Muscle of leg (tissue), 16 donors: ENCODE results near the gene CDK5RAP1. TPM values are rescaled to one million over a fixed set of nuclear protein-coding genes. Genes with fewer than 3 reads are reported as not detected.

Experiments
- DNase-seq: peaks from one replicate; pipeline ENCODE4 v3.0.0; 2013
- H3K27ac ChIP-seq: one replicate; pipeline ENCODE4 v1.5.1; 2013; ENCODE audit warnings: mild to moderate bottlenecking, low read length, control low read depth
- H3K27me3 ChIP-seq: one replicate; pipeline ENCODE4 v1.6.1; 2013; ENCODE audit warnings: low read length; ENCODE audit not compliant: control insufficient read depth, insufficient read depth
- H3K36me3 ChIP-seq: one replicate; pipeline ENCODE4 v1.6.1; 2013; ENCODE audit warnings: low read length; ENCODE audit not compliant: control insufficient read depth, insufficient read depth
- H3K4me1 ChIP-seq: one replicate; pipeline ENCODE4 v1.6.1; 2013; ENCODE audit warnings: low read length; ENCODE audit not compliant: control insufficient read depth, insufficient read depth
- H3K4me3 ChIP-seq: one replicate; pipeline ENCODE4 v1.5.1; 2013; ENCODE audit warnings: low read length, control low read depth
- H3K9me3 ChIP-seq: replicated peaks from 2 replicates; pipeline ENCODE4 v1.6.1; 2013; ENCODE audit warnings: low read depth, low read length; ENCODE audit not compliant: control insufficient read depth
- WGBS: methylation state at CpG from one replicate; pipeline ENCODE4 v1.1.5; 2013; ENCODE audit warnings: missing lambda C conversion rate; ENCODE audit not compliant: insufficient coverage; 5-methylcytosine and 5-hydroxymethylcytosine counted together
- long read RNA-seq, 11 donors: transcript quantifications; one replicate each; lab custom pipeline, GENCODE V29; 2026
- polyA plus RNA-seq, 8 donors: library from polyadenylated mRNA; unstranded; fragments of 120-200 nt; gene quantifications; one replicate each; pipeline versions ENCODE4 v1.2.1 to v1.2.3, GENCODE V29; 2013; ENCODE audit warnings: inconsistent platforms in 1 of 8, low replicate concordance in 1 of 8; ENCODE audit not compliant: insufficient read length in 8 of 8, insufficient read depth in 1 of 8
- total RNA-seq: library from RNA; stranded (reverse); fragments of 120-200 nt; gene quantifications from one replicate; pipeline ENCODE4 v1.2.4, GENCODE V29; 2013

CDK5RAP1 gene
- total RNA-seq = 20.3 TPM
- polyA plus RNA-seq = 10 to 100 TPM; 18.5 to 28.4 (median 19.7) TPM
- long read RNA-seq, donor 1 = 0 reads
- long read RNA-seq, donor 2 = 0 reads
- long read RNA-seq, donor 3 = 0 reads
- long read RNA-seq, donor 4, partial matches to known transcripts = 0 of 1 reads
- long read RNA-seq, donor 4, other reads (novel, unspliced or antisense) = 0 of 1 reads
- long read RNA-seq, donor 5, partial matches to known transcripts = 0 of 4 reads
- long read RNA-seq, donor 5, other reads (novel, unspliced or antisense) = 0 of 4 reads
- long read RNA-seq, donor 6 = 0 reads
- long read RNA-seq, donor 7, partial matches to known transcripts = 0 of 4 reads
- long read RNA-seq, donor 7, other reads (novel, unspliced or antisense) = 0 of 4 reads
- long read RNA-seq, donor 8, partial matches to known transcripts = 0 of 1 reads
- long read RNA-seq, donor 8, other reads (novel, unspliced or antisense) = 0 of 1 reads
- long read RNA-seq, donor 9, partial matches to known transcripts = 0 of 1 reads
- long read RNA-seq, donor 9, other reads (novel, unspliced or antisense) = 0 of 1 reads
- long read RNA-seq, donor 10, partial matches to known transcripts = 0 of 2 reads
- long read RNA-seq, donor 10, other reads (novel, unspliced or antisense) = 0 of 2 reads
- long read RNA-seq, donor 11, partial matches to known transcripts = 0 of 2 reads
- long read RNA-seq, donor 11, other reads (novel, unspliced or antisense) = 0 of 2 reads

DNA sequence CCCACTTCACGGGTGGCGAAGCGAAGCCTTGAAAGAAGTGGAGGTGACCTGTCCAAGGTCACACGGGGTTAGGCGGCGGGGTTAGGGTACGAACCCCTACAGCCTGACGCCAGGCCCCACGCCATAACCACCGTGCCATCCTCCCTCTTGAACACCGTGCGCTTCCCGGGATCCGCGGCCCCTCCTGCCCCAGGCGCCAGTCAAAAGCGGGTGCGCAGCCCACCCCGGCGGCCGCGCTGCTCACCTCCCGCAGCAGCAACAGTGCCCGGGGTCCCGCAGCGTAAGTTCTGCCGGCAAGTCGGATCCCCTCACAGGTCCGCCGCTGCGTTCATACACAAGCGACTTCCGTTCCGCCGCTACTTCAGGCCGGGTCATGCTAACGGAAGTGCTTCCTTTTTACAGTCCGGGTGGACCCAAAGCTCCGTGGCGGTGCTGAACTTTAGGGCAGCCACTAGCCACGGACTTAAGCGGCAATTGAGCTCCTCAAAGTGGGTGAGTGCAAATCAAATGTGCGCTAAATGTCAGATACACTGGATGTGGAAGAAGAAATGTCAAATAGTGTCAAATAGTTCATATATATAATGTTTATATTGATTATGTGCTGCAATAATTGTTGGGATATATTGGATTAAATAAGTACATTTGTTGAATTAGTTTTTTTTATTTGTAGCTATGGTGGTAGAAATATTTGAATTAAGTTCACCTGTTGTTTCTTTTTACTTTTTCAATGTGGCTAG, at the start of gene CDK5RAP1:
TSS of gene CDK5RAP1 (minus strand) at position 336 of the 737 bp plus-strand sequence. CDS start 4,455 bp downstream, outside the sequence.
- Histone ChIP-seq H3K9me3 (no peaks in the 10 kb centered on the region), H3K36me3 (peaks cover 14% of the 10 kb centered on the region), H3K27me3 (no peaks in the 10 kb centered on the region), H3K27ac (peak within 1 kb of the TSS; percentile 47), H3K4me3 (peak within 1 kb of the TSS; percentile 87), H3K4me1 (peaks cover 18% of the 10 kb centered on the region)
- DNase-seq = peak; percentile 96
- WGBS = under 1% methylated on average over 38 of the region's 43 CpGs

DNA sequence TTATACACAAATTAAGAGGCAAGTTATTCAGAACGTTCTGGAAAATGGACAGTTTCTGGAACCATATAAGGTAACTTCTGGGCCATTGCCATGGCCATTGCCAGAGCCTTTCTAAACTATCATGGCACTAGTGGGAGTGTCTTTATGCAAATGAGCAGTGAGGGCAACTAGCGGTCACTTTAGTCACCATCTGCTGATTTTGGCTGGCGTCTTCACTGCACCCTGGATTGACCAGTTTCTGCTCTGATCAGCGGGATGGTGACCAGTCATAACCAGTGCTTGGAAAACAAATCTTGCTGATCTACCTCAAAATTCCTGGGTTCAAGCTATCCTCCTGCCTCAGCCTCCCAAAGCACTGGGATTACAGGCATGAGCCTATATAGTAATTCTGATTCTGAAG, 49.5 kb upstream of the CDK5RAP1 start:
- H3K27me3 ChIP-seq = no peaks in the 10 kb centered on the region
- no peaks in the 10 kb centered on the region for H3K4me1 ChIP-seq
- H3K4me3 ChIP-seq = no peak overlapping the region
- no peak overlapping the region for H3K27ac ChIP-seq
- H3K9me3 ChIP-seq = peaks cover 2% of the 10 kb centered on the region
- DNase-seq = peak; percentile 38
- no peaks in the 10 kb centered on the region for H3K36me3 ChIP-seq
- 45% methylated on average over 4 of the region's 4 CpGs for WGBS

GRCh38 chr20:33445881-33446625, 44.7 kb upstream of the CDK5RAP1 start:
- peaks cover 2% of the 10 kb centered on the region for H3K9me3 ChIP-seq
- no peaks in the 10 kb centered on the region for H3K36me3 ChIP-seq
- no peak overlapping the region for H3K27ac ChIP-seq
- H3K27me3 ChIP-seq = peaks cover 4% of the 10 kb centered on the region
- H3K4me1 ChIP-seq = peaks cover 17% of the 10 kb centered on the region
- no CpG with 5 or more reads among the region's 4 CpGs for WGBS
- no peak overlapping the region for H3K4me3 ChIP-seq
- no peak for DNase-seq

DNA sequence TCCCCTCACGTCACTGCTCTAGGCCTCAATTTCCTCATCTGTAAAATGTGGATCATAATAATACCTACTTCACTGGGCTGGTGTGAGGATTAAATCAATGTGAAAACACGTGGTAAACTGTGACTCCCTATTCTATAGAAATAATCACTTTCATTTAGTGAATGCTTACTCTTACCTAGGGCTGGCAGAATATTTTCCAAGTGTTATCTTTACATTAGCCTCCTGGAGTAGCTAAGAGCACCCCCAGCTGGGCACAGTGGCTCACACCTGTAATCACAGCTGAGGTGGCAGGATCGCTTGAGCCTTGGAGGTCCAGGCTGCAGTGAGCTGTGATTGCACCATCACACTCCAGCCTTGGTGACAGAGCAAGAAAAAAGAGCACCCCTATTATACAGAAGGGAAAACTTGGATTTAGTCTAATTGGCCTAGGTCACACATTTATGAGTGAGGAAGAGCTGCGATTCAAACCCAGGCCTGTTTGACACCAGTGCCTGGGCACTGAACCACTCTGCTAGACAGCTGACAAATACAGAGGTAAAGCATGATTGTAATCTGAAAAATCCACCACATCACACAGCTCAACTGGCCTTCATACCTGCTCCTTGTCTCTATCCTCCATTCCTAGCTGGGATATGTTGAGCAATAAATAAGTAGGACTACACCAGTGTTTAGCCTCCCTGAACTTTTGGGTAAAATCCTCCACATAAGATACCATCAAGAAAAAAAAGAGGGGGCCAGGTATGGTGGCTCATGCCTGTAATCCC, 43.7 kb upstream of the CDK5RAP1 start:
- Histone ChIP-seq H3K27ac (no peak overlapping the region), H3K9me3 (peaks cover 2% of the 10 kb centered on the region), H3K27me3 (peaks cover 4% of the 10 kb centered on the region), H3K4me1 (peaks cover 17% of the 10 kb centered on the region), H3K4me3 (no peak overlapping the region), H3K36me3 (no peaks in the 10 kb centered on the region)
- no CpG with 5 or more reads among the region's 4 CpGs for WGBS
- DNase-seq = no peak

GRCh38 chr20:33443512-33444239, 42.4 kb upstream of the CDK5RAP1 start, which contains the start of gene SNTA1:
Gene SNTA1 (minus strand): TSS chr20:33443763. CDS start chr20:33443620, 143 bp downstream.
- Histone ChIP-seq H3K9me3 (peaks cover 2% of the 10 kb centered on the region), H3K4me1 (peaks cover 17% of the 10 kb centered on the region), H3K36me3 (no peaks in the 10 kb centered on the region), H3K27me3 (peaks cover 4% of the 10 kb centered on the region), H3K4me3 (peak within 1 kb of the TSS; percentile 64), H3K27ac (peak within 1 kb of the TSS; percentile 72)
- WGBS = under 1% methylated on average over 75 of the region's 75 CpGs
- DNase-seq = peak; percentile 89

- DNase-seq = peak; percentile 46
- H3K4me1 ChIP-seq = peaks cover 21% of the 10 kb centered on the region
- 1% methylated on average over 45 of the region's 45 CpGs for WGBS
Measured at GRCh38 chr20:33443006-33443511, 41.7 kb upstream of the CDK5RAP1 start.

GRCh38 chr20:33442136-33443005, 41.1 kb upstream of the CDK5RAP1 start:
- peaks cover 5% of the 10 kb centered on the region for H3K36me3 ChIP-seq
- no peak overlapping the region for H3K27ac ChIP-seq
- DNase-seq = no peak
- H3K9me3 ChIP-seq = no peaks in the 10 kb centered on the region
- H3K4me3 ChIP-seq = peak overlapping the region; percentile 64
- H3K4me1 ChIP-seq = peaks cover 28% of the 10 kb centered on the region
- peaks cover 4% of the 10 kb centered on the region for H3K27me3 ChIP-seq
- 28% methylated on average over 2 of the region's 9 CpGs for WGBS

More at GRCh38 chr20:33443006-33443511, 41.7 kb upstream of the CDK5RAP1 start:
- Histone ChIP-seq H3K27me3 (peaks cover 4% of the 10 kb centered on the region), H3K36me3 (peaks cover 5% of the 10 kb centered on the region), H3K4me3 (peak overlapping the region; percentile 64), H3K9me3 (no peaks in the 10 kb centered on the region), H3K27ac (no peak overlapping the region)
